Psoas muscle (tissue), 8 donors: ENCODE data around the gene GNAT3. TPM values are rescaled to one million over a fixed set of nuclear protein-coding genes. Genes with fewer than 3 reads are reported as not detected.

Experiments
- ATAC-seq, 4 donors: fragments of 200-7000 bp; cut with Tn5 transposase; one replicate each; pipeline ENCODE4 v1.9.1; 2020; ENCODE audit warnings: moderate library complexity in 3 of 4, mild to moderate bottlenecking in 2 of 4
- DNase-seq, 2 donors: peaks; one replicate each; pipeline ENCODE4 v3.0.0-alpha.2; 2020
- H3K27ac ChIP-seq: fragments of 200-600 bp; one replicate; pipeline ENCODE4 v1.8.0; 2022
- H3K27me3 ChIP-seq, 3 donors: fragments of 200-600 bp in 1 of 3; one replicate each; pipeline versions ENCODE4 v1.6.1 to v1.8.0; 2013 to 2022; ENCODE audit warnings: low read length in 2 of 3, mild to moderate bottlenecking in 2 of 3, moderate library complexity in 1 of 3; ENCODE audit not compliant: insufficient read depth in 3 of 3
- H3K36me3 ChIP-seq, 2 donors: fragments of 200-600 bp in 1 of 2; one replicate each; pipeline versions ENCODE4 v1.6.1 to v1.8.0; 2013 to 2022; ENCODE audit warnings: low read depth in 1 of 2, mild to moderate bottlenecking in 1 of 2, moderate library complexity in 1 of 2; ENCODE audit not compliant: insufficient read depth in 1 of 2
- H3K4me1 ChIP-seq: fragments of 200-600 bp; one replicate; pipeline ENCODE4 v1.8.0; 2022
- H3K4me3 ChIP-seq: fragments of 200-600 bp; one replicate; pipeline ENCODE4 v1.8.0; 2022; ENCODE audit warnings: mild to moderate bottlenecking
- H3K9me3 ChIP-seq: fragments of 200-600 bp; one replicate; pipeline ENCODE4 v1.8.0; 2022
- CTCF ChIP-seq: fragments of 200-600 bp; IDR thresholded peaks from one replicate; pipeline ENCODE4 v1.8.0; 2022; ENCODE audit warnings: antibody characterized with exemption
- WGBS, 3 donors: extraction: QIAGEN DNeasy Blood & Tissue Kit; methylation state at CpG; one replicate each; pipeline versions ENCODE4 v1.1.6 to v1.1.7; 2013; 5-methylcytosine and 5-hydroxymethylcytosine counted together
- intact Hi-C, 2 donors: fragments of 100-400 bp; cut with DNase I; formaldehyde crosslinking; loops; one replicate each; pipeline versions ENCODE4 v1.11.0 to v1.14.2; 2022
- polyA plus RNA-seq, 3 donors: library from polyadenylated mRNA; stranded (reverse); fragments of 200-250 nt; gene quantifications; one replicate each; pipeline ENCODE4 v1.2.3, GENCODE V29; 2013
- total RNA-seq, 4 donors: library from RNA; stranded (reverse); fragmentation: NEBNext Ultra II Directional in 2 of 4; extraction: Animal tissue kit (Norgen Biotek cat#: 25700) in 2 of 4; gene quantifications; one replicate each; pipeline versions ENCODE4 v1.2.1 to v1.2.4, GENCODE V29; 2021 to 2023
- donor health status: healthy with polysubstance abuse.
- donor health status: DM: no; HTN: no; CAD: no; lungs with moderate emphysema.
- donor health status: Bipolar disorder and iron deficiency.
- donor health status: healthy.
- donor health status: DM: yes; HTN: yes; CAD: no.
- donor health status: DM: no; HTN: no; CAD: no.
- donor health status: DM: no; HTN: no; CAD: no.
- donor health status: DM: yes; HTN: yes; CAD: no.

The GNAT3 gene
- total and polyA plus RNA-seq, 7 donors: not detected

DNA sequence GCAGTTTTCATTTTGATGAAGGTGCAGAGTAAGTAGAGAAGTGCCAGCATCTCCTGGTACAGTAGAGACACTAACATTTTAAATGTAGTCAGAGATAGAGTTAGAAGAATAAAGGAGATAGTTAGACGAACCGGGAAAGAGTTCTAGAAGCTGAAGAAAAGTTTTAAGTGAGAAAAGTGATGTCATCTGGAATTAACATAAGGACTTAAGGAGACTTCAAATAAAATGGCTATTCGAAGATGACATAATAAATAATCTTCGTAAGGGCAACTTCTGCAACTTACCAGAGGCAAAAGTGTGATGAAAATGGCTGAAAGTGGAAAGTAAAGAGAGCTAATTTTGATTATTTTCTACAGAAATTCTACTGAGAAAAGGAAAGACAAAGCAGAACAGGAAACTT, 20.4 kb downstream of the GNAT3 start:
- Histone ChIP-seq H3K4me3 (no peak overlapping the region), H3K9me3 (no peaks in the 10 kb centered on the region), H3K27me3 (peaks cover 0 to 3% (median 0%) of the 10 kb centered on the region in 3 donors), H3K36me3 (no peaks in the 10 kb centered on the region), H3K27ac (no peak overlapping the region), H3K4me1 (peaks cover 6% of the 10 kb centered on the region)
- ATAC-seq: no peak
- no peak for TF ChIP-seq CTCF
- DNase-seq: no peak
- 86 to 91% (median 88%) methylated on average over 4 of the region's 4 CpGs for WGBS, 3 donors
- intact Hi-C loops: loop anchor here in 1 of 2 donors (10.0 kb wide), 1 partner anchor 163 kb away; no protein-coding TSS in a partner anchor

GRCh38 chr7:80488851-80489370, 23.0 kb downstream of the GNAT3 start:
- intact Hi-C loops: no loop called here
- H3K4me1 ChIP-seq: peaks cover 6% of the 10 kb centered on the region
- H3K4me3 ChIP-seq: peak overlapping the region; percentile 0
- DNase-seq (no peak), ATAC-seq (no peak)
- H3K36me3 ChIP-seq: no peaks in the 10 kb centered on the region
- H3K27ac ChIP-seq: peak overlapping the region; percentile 1
- no peaks in the 10 kb centered on the region for H3K9me3 ChIP-seq
- WGBS, 3 donors: 28 to 35% (median 35%) methylated on average over 5 of the region's 5 CpGs
- no peak for TF ChIP-seq CTCF
- H3K27me3 ChIP-seq: no peaks in the 10 kb centered on the region

DNA sequence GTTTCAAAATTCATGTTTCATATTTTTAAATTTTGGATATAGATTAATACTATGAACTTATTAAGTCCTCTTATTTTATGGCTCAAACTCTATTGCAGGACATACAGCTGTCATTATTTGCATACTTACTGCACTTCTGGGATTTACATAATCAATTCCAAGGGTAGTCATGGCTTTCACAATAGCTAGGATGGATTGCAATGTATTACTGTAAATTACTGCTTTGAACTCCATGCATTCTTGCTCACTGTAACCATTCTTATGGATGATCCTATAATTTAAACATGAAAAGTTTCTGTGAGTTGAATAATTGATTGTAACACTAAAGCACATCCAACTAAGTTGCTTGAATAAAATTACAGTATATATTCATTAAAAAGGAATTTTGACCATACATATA, 23.5 kb downstream of the GNAT3 start:
- H3K36me3 ChIP-seq: no peaks in the 10 kb centered on the region
- H3K27ac ChIP-seq: peak overlapping the region; percentile 1
- no peaks in the 10 kb centered on the region for H3K27me3 ChIP-seq
- H3K4me3 ChIP-seq: no peak overlapping the region
- peaks cover 6% of the 10 kb centered on the region for H3K4me1 ChIP-seq
- intact Hi-C loops: no loop called here
- no peak for TF ChIP-seq CTCF
- DNase-seq: no peak
- ATAC-seq: peak in 1 of 4 donors; percentile 38
- H3K9me3 ChIP-seq: no peaks in the 10 kb centered on the region

GRCh38 chr7:80485721-80486120, 26.1 kb downstream of the GNAT3 start:
- Histone ChIP-seq H3K9me3 (no peaks in the 10 kb centered on the region), H3K4me3 (no peak overlapping the region), H3K27me3 (no peaks in the 10 kb centered on the region), H3K36me3 (no peaks in the 10 kb centered on the region), H3K27ac (no peak overlapping the region), H3K4me1 (peaks cover 6% of the 10 kb centered on the region)
- intact Hi-C loops: no loop called here
- DNase-seq (no peak), ATAC-seq (no peak)
- no peak for TF ChIP-seq CTCF

- no peak for DNase-seq
- Histone ChIP-seq H3K4me3 (no peak overlapping the region), H3K9me3 (no peaks in the 10 kb centered on the region), H3K27me3 (no peaks in the 10 kb centered on the region), H3K27ac (no peak overlapping the region), H3K4me1 (peaks cover 7% of the 10 kb centered on the region), H3K36me3 (no peaks in the 10 kb centered on the region)
- 97 to 99% (median 98%) methylated on average over 3 of the region's 3 CpGs for WGBS, 3 donors
- intact Hi-C loops: no loop called here
- TF ChIP-seq CTCF: no peak
- ATAC-seq: no peak
Observed at GRCh38 chr7:80482950-80483349, 28.9 kb downstream of the GNAT3 start.
